NCI-H2171 (cell line): Measurements from ENCODE around the gene CD177.
"Not testable (repeated sequence)": the region's sequence is repeated elsewhere in the genome, so short reads cannot be mapped to it uniquely, and the experiment has no call there.

Experiments
- DNase-seq: peaks from one replicate; lab custom pipeline; 2025; lab: John Stamatoyannopoulos, UW

Gene CD177, protein sequence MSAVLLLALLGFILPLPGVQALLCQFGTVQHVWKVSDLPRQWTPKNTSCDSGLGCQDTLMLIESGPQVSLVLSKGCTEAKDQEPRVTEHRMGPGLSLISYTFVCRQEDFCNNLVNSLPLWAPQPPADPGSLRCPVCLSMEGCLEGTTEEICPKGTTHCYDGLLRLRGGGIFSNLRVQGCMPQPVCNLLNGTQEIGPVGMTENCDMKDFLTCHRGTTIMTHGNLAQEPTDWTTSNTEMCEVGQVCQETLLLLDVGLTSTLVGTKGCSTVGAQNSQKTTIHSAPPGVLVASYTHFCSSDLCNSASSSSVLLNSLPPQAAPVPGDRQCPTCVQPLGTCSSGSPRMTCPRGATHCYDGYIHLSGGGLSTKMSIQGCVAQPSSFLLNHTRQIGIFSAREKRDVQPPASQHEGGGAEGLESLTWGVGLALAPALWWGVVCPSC

GRCh38 chr19:43353606-43354304 lies at the start of gene CD177:
Gene CD177, plus strand, starts transcription at chr19:43353686. Its CDS starts 29 bp downstream, at chr19:43353715.
- DNase-seq, result no peak

DNA sequence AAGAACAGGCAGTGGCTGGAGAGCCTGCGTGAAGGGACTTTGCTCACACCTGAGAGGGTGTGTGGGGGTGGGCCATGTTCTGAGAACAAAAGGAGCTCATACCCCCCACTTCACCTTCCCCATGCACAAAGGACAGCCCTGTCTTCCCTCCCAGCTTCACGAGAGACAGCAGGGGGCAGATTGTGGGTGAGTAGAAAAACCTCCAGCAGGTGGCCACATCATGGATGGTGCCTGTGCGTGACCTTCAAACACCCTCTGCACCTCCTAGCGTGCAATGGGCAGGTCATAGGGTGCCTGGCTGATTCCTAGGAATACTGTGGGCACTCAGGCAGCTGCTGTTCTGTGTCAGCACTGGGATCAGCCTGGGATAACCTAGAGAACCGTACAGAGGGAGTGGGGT lies 47.8 kb upstream of the CD177 start:
- no peak for DNase-seq

GRCh38 chr19:43306097-43306496 lies 47.4 kb upstream of the CD177 start:
- DNase-seq, result no peak

DNA sequence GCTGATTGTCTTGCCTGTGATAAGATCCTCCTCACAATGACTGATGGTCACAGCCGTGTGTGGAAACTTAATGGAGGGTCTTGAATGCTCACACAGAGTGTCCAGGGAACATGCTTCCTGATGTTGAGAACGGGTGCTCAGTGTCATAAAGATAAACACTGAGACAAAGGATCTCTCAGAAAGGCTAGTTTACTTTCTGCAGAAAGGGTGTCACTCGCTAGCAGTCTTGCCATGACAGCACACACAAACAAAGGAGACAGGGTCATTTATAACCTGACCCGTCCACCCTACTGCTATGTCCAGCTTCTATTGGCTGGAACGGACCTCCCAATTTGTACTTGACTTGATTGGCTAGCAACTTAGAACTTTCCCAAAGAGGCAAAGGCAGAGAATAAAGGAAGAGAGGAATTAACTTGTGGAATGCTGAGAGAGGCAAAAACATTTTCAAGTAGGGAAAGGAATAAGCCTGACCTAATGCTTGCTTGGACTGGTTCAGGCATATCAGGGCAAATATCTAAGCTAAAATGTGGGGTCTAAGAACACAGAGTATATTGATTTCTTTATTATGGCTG lies 45.2 kb upstream of the CD177 start:
- DNase-seq, result no peak

- no peak for DNase-seq
Observed at GRCh38 chr19:43309466-43309865, 44.0 kb upstream of the CD177 start.

- DNase-seq, result no peak
Observed at GRCh38 chr19:43310221-43310620, 43.3 kb upstream of the CD177 start.

- no peak for DNase-seq
Observed at GRCh38 chr19:43311256-43311655, 42.2 kb upstream of the CD177 start.

- no peak for DNase-seq
Observed at GRCh38 chr19:43311706-43312105, 41.8 kb upstream of the CD177 start.

- no peak for DNase-seq
Observed at GRCh38 chr19:43313711-43314495, 39.6 kb upstream of the CD177 start.

DNA sequence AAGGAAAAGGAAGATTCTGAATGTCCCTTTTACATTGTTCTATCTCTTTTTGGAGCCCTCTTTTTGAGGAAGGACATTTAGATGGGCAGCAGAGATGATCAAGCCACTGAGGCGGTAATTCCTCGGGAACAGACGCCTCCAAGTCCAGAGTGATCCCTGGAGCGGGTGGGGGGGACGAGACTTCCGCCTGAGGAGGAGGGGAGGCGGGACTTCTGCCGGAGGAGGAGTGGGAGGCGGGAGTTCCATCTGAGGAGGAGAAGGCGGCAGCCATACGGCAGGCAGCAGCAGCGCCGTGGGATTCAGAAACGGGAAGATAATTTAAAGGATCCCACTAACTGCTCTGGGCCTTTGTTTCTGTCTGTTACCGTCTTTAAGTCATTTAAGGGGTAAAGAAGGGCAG lies 37.6 kb upstream of the CD177 start:
- DNase-seq, result no peak

- no peak for DNase-seq
Observed at GRCh38 chr19:43316591-43317319, 36.7 kb upstream of the CD177 start.

DNA sequence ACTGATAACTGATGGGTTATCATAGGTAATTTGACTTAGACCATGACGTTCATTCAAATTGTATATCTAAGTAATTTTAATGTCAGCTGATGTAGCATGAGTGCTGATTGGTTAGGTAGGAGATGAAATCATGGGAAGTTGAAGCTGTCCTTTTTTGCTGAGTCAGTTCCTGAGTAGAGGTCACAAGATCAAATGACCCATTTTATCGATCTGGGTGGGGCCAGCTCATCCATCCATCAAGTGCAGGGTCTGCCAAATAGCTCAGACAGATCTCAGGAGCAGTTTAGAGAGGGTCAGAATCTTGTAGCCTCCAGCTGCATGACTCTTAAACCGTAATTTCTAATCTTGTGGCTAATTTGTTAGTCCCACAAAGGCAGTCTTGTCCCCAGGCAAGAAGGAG lies 35.3 kb upstream of the CD177 start:
- no peak for DNase-seq

- no peak for DNase-seq
Observed at GRCh38 chr19:43318796-43319314, 34.6 kb upstream of the CD177 start.

DNA sequence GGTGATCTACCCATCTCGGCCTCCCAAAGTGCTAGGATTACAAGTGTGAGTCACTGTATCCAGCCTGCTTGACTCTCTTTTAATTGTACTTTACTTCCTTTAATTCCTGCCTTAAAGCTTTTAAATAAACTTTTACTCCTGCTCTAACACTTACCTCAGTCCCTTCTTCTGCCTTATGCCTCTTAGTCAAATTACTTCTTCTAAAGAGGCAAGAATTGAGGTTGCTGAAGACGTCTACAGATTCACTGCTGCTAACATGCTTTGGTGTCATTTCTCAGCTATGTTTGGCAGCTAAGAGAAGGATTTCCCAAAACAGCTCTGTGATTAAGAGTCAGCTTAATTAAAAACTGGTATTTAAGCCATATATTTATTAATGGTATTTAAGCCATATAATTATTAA lies 32.9 kb upstream of the CD177 start:
- DNase-seq, result no peak

- DNase-seq, result not testable (repeated sequence)
Observed at GRCh38 chr19:43326761-43327160, 26.7 kb upstream of the CD177 start.

DNA sequence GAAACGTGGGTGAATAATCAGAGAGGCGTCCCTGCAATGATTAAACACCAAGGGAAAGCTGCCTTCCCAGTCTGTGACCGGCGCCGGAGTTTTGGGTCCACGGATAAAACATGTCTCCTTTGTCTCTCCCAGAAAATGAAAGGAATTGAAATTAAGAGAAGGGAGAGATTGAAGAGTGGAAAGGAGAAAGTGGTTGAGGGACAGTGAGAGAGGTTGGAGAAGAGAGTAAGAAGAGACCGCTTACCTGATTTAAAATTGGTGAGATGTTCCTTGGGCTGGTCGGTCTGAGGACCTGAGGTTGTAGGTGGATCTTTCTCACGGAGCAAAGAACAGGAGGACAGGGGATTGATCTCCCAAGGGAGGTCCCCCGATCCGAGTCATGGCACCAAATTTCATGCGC lies 24.9 kb upstream of the CD177 start:
- not testable (repeated sequence) for DNase-seq

- not testable (repeated sequence) for DNase-seq
Observed at GRCh38 chr19:43329049-43329448, 24.4 kb upstream of the CD177 start.

DNA sequence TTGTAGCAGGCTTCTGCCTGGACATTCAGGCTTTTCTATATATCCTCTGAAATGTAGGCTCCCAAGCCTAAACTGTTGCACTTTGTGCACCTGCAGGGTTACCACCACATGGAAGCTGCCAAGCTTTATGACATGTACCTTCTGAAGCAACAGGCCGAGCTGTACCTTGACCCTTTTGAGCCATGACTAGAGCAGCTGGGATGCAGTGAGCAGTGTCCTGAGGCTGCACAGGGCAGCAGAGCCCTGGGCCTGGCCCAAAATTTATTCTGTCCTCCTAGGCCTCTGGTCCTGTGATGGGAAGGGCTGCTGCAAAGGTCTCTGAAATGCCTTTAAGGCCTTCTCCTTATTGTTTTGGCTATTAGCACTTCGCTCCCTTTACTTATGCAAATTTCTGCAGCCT lies 23.5 kb upstream of the CD177 start:
- DNase-seq, result no peak

GRCh38 chr19:43330726-43331434 lies 22.6 kb upstream of the CD177 start:
- no peak for DNase-seq

GRCh38 chr19:43331435-43332010 lies 22.0 kb upstream of the CD177 start:
- DNase-seq, result no peak
